HepG2 (cell line): Measurements from ENCODE around the gene SRBD1. TPM values are rescaled to one million over a fixed set of nuclear protein-coding genes. Genes with fewer than 3 reads are reported as not detected.

Experiments
- ATAC-seq: fragments of 200-7000 bp; cut with Tn5 transposase; 3 replicates; pipeline ENCODE4 v1.9.1; 2020; ENCODE audit warnings: mild to moderate bottlenecking, moderate library complexity
- BruUV-seq: library from RNA; stranded (reverse); fragments of 400-500 nt; replicated peaks from 2 replicates; lab custom pipeline; 2021; lab: Mats Ljungman, UMichigan
- CTCF ChIA-PET: fragments of 300-600 bp; formaldehyde crosslinking; extraction: SDS; loops from one replicate; lab custom pipeline; 2021; ENCODE audit warnings: low total read pairs, inconsistent platforms, low intra/inter-chr PET ratio; lab: Yijun Ruan, JAX
- POLR2A ChIA-PET: fragments of 350-600 bp; sonication (Branson Sonifier 250); formaldehyde crosslinking; loops from one replicate; lab custom pipeline; 2020; ENCODE audit warnings: antibody characterized with exemption, inconsistent platforms; lab: Yijun Ruan, JAX
- DNase-seq: peaks from one replicate; pipeline ENCODE4 v3.0.0-alpha.2; 2015; ENCODE audit warnings: low spot score
- FAIRE-seq: peaks from 3 replicates; lab custom pipeline; 2011; peaks lifted over from hg19 to GRCh38; lab: Jason Lieb, UNC
- H2AFZ ChIP-seq: one replicate; pipeline ENCODE4 v1.6.1; 2011; ENCODE audit warnings: low read length, inconsistent platforms
- H3K27ac ChIP-seq: fragments of 300-600 bp; 3 replicates; pipeline ENCODE4 v1.8.0; 2011; ENCODE audit warnings: mixed run types, mild to moderate bottlenecking, mixed read lengths, low read length, inconsistent platforms; ENCODE audit not compliant: insufficient read depth; ENCODE audit errors: extremely low read length
- H3K27me3 ChIP-seq, 2 experiments: fragments of 200-600 bp in 1 of 2; 2 replicates in 1 of 2; 3 replicates in 1 of 2; pipeline versions ENCODE4 v1.6.0 to v1.8.0; 2011; ENCODE audit warnings: low read length in 2 of 2, mild to moderate bottlenecking in 2 of 2, moderate library complexity in 2 of 2, inconsistent platforms in 1 of 2; ENCODE audit not compliant: insufficient read depth in 2 of 2, control insufficient read depth in 1 of 2
- H3K36me3 ChIP-seq, 2 experiments: fragments of 200-600 bp in 1 of 2; replicated peaks in 1 of 2; 2 replicates in 1 of 2; 3 replicates in 1 of 2; pipeline versions ENCODE4 v1.5.1 to v1.8.0; 2011; ENCODE audit warnings: low read length in 2 of 2, inconsistent platforms in 1 of 2; ENCODE audit not compliant: insufficient read depth in 2 of 2, control insufficient read depth in 1 of 2
- H3K4me1 ChIP-seq: 2 replicates; pipeline ENCODE4 v1.5.1; 2012; ENCODE audit warnings: low read length, inconsistent platforms; ENCODE audit not compliant: insufficient read depth
- H3K4me2 ChIP-seq: 2 replicates; pipeline ENCODE4 v1.6.0; 2011; ENCODE audit warnings: low read depth, low read length, inconsistent platforms
- H3K4me3 ChIP-seq, 3 experiments: fragments of 200-600 bp in 1 of 3; sonication (generic), shearing (Covaris generic) in 1 of 3; replicated peaks in 1 of 3; 2 replicates each; pipeline ENCODE4 v1.5.1; 2011 to 2016; ENCODE audit warnings: low read length in 3 of 3, inconsistent platforms in 2 of 3, low read depth in 2 of 3, mild to moderate bottlenecking in 2 of 3, control low read depth in 1 of 3, mixed read lengths in 1 of 3; ENCODE audit not compliant: insufficient read depth in 1 of 3
- H3K79me2 ChIP-seq: one replicate; pipeline ENCODE4 v1.6.1; 2011; ENCODE audit warnings: low read length, inconsistent platforms; ENCODE audit not compliant: insufficient read depth
- H3K9ac ChIP-seq: 2 replicates; pipeline ENCODE4 v1.6.0; 2011; ENCODE audit warnings: mild to moderate bottlenecking, low read depth, low read length, inconsistent platforms; ENCODE audit not compliant: insufficient read depth
- H3K9me3 ChIP-seq: 2 replicates; pipeline ENCODE4 v1.5.1; 2012; ENCODE audit warnings: mild to moderate bottlenecking, low read length
- H4K20me1 ChIP-seq: 2 replicates; pipeline ENCODE4 v1.6.0; 2011; ENCODE audit warnings: inconsistent platforms, mild to moderate bottlenecking, low read length, moderate library complexity; ENCODE audit not compliant: insufficient read depth
- CENPX ChIP-seq: sonication (generic); formaldehyde crosslinking; IDR thresholded peaks from 2 replicates; pipeline ENCODE4 v1.9.0; 2021; ENCODE audit warnings: mild to moderate bottlenecking, missing genetic modification reagents, moderate library complexity
- CTCF ChIP-seq: sonication (generic); formaldehyde crosslinking; IDR thresholded peaks from 2 replicates; pipeline ENCODE4 v1.5.0; 2020; ENCODE audit warnings: mild to moderate bottlenecking, missing genetic modification reagents, moderate library complexity
- PLRG1 ChIP-seq: fragments of 450-650 bp; conservative IDR thresholded peaks from 2 replicates; pipeline ENCODE4 v1.6.1; 2016
- SIX1 ChIP-seq: sonication (generic); formaldehyde crosslinking; IDR thresholded peaks from 2 replicates; pipeline ENCODE4 v1.4.0; 2020; ENCODE audit warnings: missing genetic modification reagents, borderline replicate concordance
- SNAPC4 ChIP-seq: sonication (generic); formaldehyde crosslinking; IDR thresholded peaks from 2 replicates; pipeline ENCODE4 v1.4.0; 2020; ENCODE audit warnings: mild to moderate bottlenecking, missing genetic modification reagents
- SNRNP70 ChIP-seq: fragments of 200-400 bp; formaldehyde crosslinking; IDR thresholded peaks from 2 replicates; pipeline ENCODE4 v1.6.1; 2017; ENCODE audit warnings: mild to moderate bottlenecking, low read depth, low read length, moderate library complexity
- TERF1 ChIP-seq: sonication (generic); formaldehyde crosslinking; IDR thresholded peaks from 2 replicates; pipeline ENCODE4 v1.8.0; 2022; ENCODE audit warnings: mild to moderate bottlenecking, missing genetic modification reagents, moderate library complexity
- YEATS4 ChIP-seq: sonication (generic); formaldehyde crosslinking; IDR thresholded peaks from 2 replicates; pipeline ENCODE4 v1.4.0; 2020; ENCODE audit warnings: missing genetic modification reagents, borderline replicate concordance
- ZFP36 ChIP-seq: fragments of 150-350 bp; IDR thresholded peaks from 2 replicates; pipeline ENCODE4 v1.6.1; 2018; ENCODE audit warnings: borderline replicate concordance, low read length, low read depth; ENCODE audit not compliant: partially characterized antibody
- ZKSCAN1 ChIP-seq: fragments of 150-350 bp; IDR thresholded peaks from 2 replicates; pipeline ENCODE4 v1.6.1; 2014; ENCODE audit warnings: low read length
- WGBS: methylation state at CpG from one replicate; pipeline ENCODE4 v1.1.6; 2017; ENCODE audit warnings: low lambda C conversion rate; 5-methylcytosine and 5-hydroxymethylcytosine counted together
- in situ Hi-C: cut with HindIII; loops from 2 replicates; pipeline ENCODE4 v1.10.0; 2017; ENCODE audit warnings: low pct_unique_long_range_greater_than_20kb; ENCODE audit not compliant: extremely low pct_ligation_motif_present
- intact Hi-C: fragments of 100-400 bp; cut with micrococcal nuclease; formaldehyde crosslinking; loops from one replicate; pipeline ENCODE4 v1.10.0; 2022; ENCODE audit not compliant: unreplicated experiment
- polyA plus RNA-seq, 8 experiments: library from polyadenylated mRNA; depleted of rRNA in 3 of 8; stranded (reverse) in 7 of 8; unstranded in 1 of 8; fragments of >200 nt; fragmentation: Illumina TruSeq in 4 of 8; extraction: Trizol in 4 of 8; gene quantifications; 2 replicates each; pipeline versions ENCODE4 v1.2.1 to v1.2.3, GENCODE V29; 2011 to 2016; ENCODE audit warnings: low read depth in 4 of 8, missing spikeins in 1 of 8, mixed read lengths in 1 of 8; ENCODE audit not compliant: insufficient read depth in 1 of 8
- total RNA-seq, 5 experiments: library from RNA; depleted of rRNA; stranded (reverse); fragments of >200 nt; fragmentation: Illumina TruSeq; extraction: Trizol; gene quantifications; 2 replicates each; pipeline ENCODE4 v1.2.3, GENCODE V29; 2016; ENCODE audit warnings: low read depth in 1 of 5

The SRBD1 gene
- total and polyA plus RNA-seq, 2 of the 13 experiments (the other 11 are each of a cell fraction or from before 2014, with no cell fraction given), result 3.2 to 23.9 TPM

GRCh38 chr2:45649858-45650811 is 39.1 kb upstream of the SRBD1 start:
- no peaks in the 10 kb centered on the region for H4K20me1 ChIP-seq
- CTCF ChIA-PET, result interaction anchor here (1.6 kb wide), 1 partner anchor 129 kb away, joined by 5 read pairs; no protein-coding TSS in a partner anchor
- peak overlapping the region; percentile 57 for H3K27ac ChIP-seq
- FAIRE-seq, result peak; percentile 72
- H3K36me3 ChIP-seq, result no peaks in the 10 kb centered on the region
- WGBS, result under 1% methylated on average over 52 of the region's 66 CpGs
- H3K79me2 ChIP-seq, result no peaks in the 10 kb centered on the region
- H3K9me3 ChIP-seq, result no peaks in the 10 kb centered on the region
- peaks cover 0 to 15% of the 10 kb centered on the region in 2 experiments; a peak in 2 of 5 replicates for H3K27me3 ChIP-seq
- intact Hi-C loops (loop anchor here (2.0 kb wide), 1 partner anchor 645 kb away; no protein-coding TSS in a partner anchor), in situ Hi-C loops (loop anchor here (5.0 kb wide), 2 partner anchors 127 to 287 kb away; no protein-coding TSS in a partner anchor)
- BruUV-seq, result no TSS peak
- DNase-seq, result peak; percentile 64
- H2AFZ ChIP-seq, result no peak overlapping the region
- H3K9ac ChIP-seq, result peak overlapping the region; percentile 50
- POLR2A ChIA-PET, result interaction anchor here (0.9 to 1.5 kb wide), 7 partner anchors 9 to 342 kb away, joined by 3 to 6 read pairs (median 4); no protein-coding TSS in a partner anchor
- H3K4me3 ChIP-seq, result peak overlapping the region; percentile 80 to 89 (median 82)
- H3K4me1 ChIP-seq, result peaks cover 36% of the 10 kb centered on the region
- H3K4me2 ChIP-seq, result peak overlapping the region; percentile 94
- peak; percentile 61 for ATAC-seq
- TF ChIP-seq SNAPC4 (CRISPR knock-in tag) (no peak), PLRG1 (no peak), ZFP36 (no peak), CENPX (CRISPR knock-in tag) (no peak), CTCF (CRISPR knock-in tag) (no peak), SIX1 (no peak), ZKSCAN1 (no peak), YEATS4 (peak; percentile 29), TERF1 (CRISPR knock-in tag) (no peak), SNRNP70 (no peak)
